Activated naive CD4-positive, alpha-beta T cell treated with anti-CD3 and anti-CD28 coated beads, Interleukin-2, amount 10 ng/mL, durations not matched to agents 7 days and 5 days (primary cell): Measurements from ENCODE around the gene MDFIC2.
"Not testable (repeated sequence)": the region's sequence is repeated elsewhere in the genome, so short reads cannot be mapped to it uniquely, and the experiment has no call there.

Experiments used
- CTCF ChIA-PET: fragments of 350-600 bp; sonication (Branson Sonifier 250); formaldehyde crosslinking; loops from one replicate; lab custom pipeline; 2021; ENCODE audit warnings: antibody characterized with exemption; lab: Charles Lee
- DNase-seq: peaks from one replicate; pipeline ENCODE4 v3.0.0-alpha.2; 2020
- H3K27ac Mint-ChIP-seq: one replicate; pipeline ENCODE4 v1.8.0; 2021; ENCODE audit warnings: mild to moderate bottlenecking, moderate library complexity, mixed read lengths
- H3K27me3 Mint-ChIP-seq: one replicate; pipeline ENCODE4 v1.8.0; 2021; ENCODE audit warnings: mild to moderate bottlenecking, mixed read lengths
- H3K36me3 Mint-ChIP-seq: one replicate; pipeline ENCODE4 v1.8.0; 2021; ENCODE audit warnings: mixed read lengths
- H3K4me1 Mint-ChIP-seq: one replicate; pipeline ENCODE4 v1.8.0; 2021; ENCODE audit warnings: mixed read lengths
- H3K4me3 Mint-ChIP-seq: one replicate; pipeline ENCODE4 v1.8.0; 2021; ENCODE audit warnings: mild to moderate bottlenecking, moderate library complexity, mixed read lengths
- H3K9me3 Mint-ChIP-seq: one replicate; pipeline ENCODE4 v1.8.0; 2021; ENCODE audit warnings: mixed read lengths

The MDFIC2 gene

GRCh38 chr3:70244422-70244821 lies 68.0 kb downstream of the MDFIC2 start:
- Mint-ChIP-seq H3K9me3 (no peaks in the 10 kb centered on the region), H3K4me3 (no peak overlapping the region), H3K27me3 (no peaks in the 10 kb centered on the region), H3K4me1 (no peaks in the 10 kb centered on the region), H3K36me3 (no peaks in the 10 kb centered on the region), H3K27ac (no peak overlapping the region)
- CTCF ChIA-PET = no interaction called here
- no peak for DNase-seq

GRCh38 chr3:70242297-70242882 lies 70.0 kb downstream of the MDFIC2 start:
- Mint-ChIP-seq H3K27ac (no peak overlapping the region), H3K27me3 (no peaks in the 10 kb centered on the region), H3K4me3 (no peak overlapping the region), H3K9me3 (no peaks in the 10 kb centered on the region), H3K4me1 (no peaks in the 10 kb centered on the region), H3K36me3 (no peaks in the 10 kb centered on the region)
- DNase-seq = no peak
- CTCF ChIA-PET = no interaction called here

GRCh38 chr3:70233812-70234211 lies 78.6 kb downstream of the MDFIC2 start:
- no peak for DNase-seq
- H3K36me3 Mint-ChIP-seq = no peaks in the 10 kb centered on the region
- H3K9me3 Mint-ChIP-seq = no peaks in the 10 kb centered on the region
- H3K4me3 Mint-ChIP-seq = no peak overlapping the region
- CTCF ChIA-PET = no interaction called here
- H3K27ac Mint-ChIP-seq = no peak overlapping the region
- H3K4me1 Mint-ChIP-seq = no peaks in the 10 kb centered on the region
- H3K27me3 Mint-ChIP-seq = no peaks in the 10 kb centered on the region

DNA sequence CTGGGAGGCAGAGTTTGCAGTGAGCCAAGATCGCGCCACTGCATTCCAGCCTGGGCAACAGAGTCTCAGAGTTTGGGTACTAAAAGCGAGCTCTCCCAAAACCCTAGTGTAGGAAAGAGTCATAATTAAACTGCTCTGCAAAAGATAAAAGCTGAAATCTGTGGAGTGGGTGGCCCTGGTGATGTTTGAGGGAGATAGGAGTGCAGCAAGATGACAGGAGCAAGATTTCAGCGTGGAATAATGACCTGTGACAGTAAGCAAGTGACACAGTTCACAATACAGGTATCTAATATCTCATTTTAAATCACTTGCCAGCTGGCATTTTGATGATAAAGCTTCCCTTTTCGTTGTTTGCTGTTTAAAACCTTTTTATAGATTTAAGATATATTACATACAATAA lies 79.3 kb downstream of the MDFIC2 start:
- Mint-ChIP-seq H3K27me3 (no peaks in the 10 kb centered on the region), H3K27ac (no peak overlapping the region), H3K4me3 (no peak overlapping the region), H3K4me1 (no peaks in the 10 kb centered on the region), H3K9me3 (no peaks in the 10 kb centered on the region), H3K36me3 (no peaks in the 10 kb centered on the region)
- no peak for DNase-seq
- CTCF ChIA-PET = no interaction called here

DNA sequence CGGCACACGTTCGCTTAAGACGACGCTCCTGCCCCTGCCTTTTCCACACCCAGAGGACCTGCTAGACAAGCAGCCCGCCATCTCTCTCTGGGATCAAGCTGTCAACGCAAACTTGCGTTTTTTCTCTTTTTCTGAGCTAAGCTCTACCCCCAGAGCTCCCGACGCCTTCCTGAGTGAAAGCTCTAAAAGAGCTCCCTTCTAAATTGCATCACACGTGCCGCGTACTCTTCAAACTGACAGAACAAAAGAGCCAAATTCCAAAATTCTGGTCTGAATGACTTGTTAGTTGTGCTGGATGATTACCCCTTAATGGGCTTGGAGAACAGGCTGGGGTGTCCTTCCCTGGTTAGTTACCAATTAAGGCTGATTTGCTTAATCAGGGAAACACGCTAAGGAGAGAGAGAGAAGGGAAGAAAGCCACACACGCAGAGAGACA lies 81.2 kb downstream of the MDFIC2 start:
- CTCF ChIA-PET = no interaction called here
- H3K36me3 Mint-ChIP-seq = no peaks in the 10 kb centered on the region

DNA sequence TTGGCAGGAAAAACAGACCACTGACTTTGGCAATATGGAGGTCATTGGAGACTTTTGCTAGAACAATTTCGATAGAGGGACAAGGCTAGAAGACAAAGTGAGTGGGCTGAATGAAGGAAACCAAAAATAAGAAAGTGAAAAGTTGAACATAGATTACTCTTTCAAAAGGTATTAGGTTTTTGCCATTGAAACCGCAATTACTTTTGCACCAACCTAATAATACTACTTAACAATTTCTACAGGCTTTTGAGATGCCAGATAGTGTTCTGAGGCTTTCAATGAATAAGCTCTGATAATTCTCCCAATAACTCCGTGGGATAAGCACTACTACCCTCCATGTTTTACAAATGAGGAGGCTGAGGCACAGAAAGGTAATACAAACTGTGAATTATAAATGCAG lies 85.0 kb downstream of the MDFIC2 start:
- Mint-ChIP-seq H3K27me3 (no peaks in the 10 kb centered on the region), H3K36me3 (no peaks in the 10 kb centered on the region), H3K9me3 (no peaks in the 10 kb centered on the region), H3K27ac (no peak overlapping the region), H3K4me3 (no peak overlapping the region), H3K4me1 (no peaks in the 10 kb centered on the region)
- DNase-seq = no peak
- CTCF ChIA-PET = interaction anchor here (0.6 kb wide), 1 partner anchor 1924 kb away, joined by 4 read pairs; no protein-coding TSS in a partner anchor

More for the DNA sequence above, 81.2 kb downstream of the MDFIC2 start:
- H3K4me1 Mint-ChIP-seq = no peaks in the 10 kb centered on the region
- H3K4me3 Mint-ChIP-seq = no peak overlapping the region
- no peak overlapping the region for H3K27ac Mint-ChIP-seq
- DNase-seq = no peak
- H3K9me3 Mint-ChIP-seq = no peaks in the 10 kb centered on the region
- no peaks in the 10 kb centered on the region for H3K27me3 Mint-ChIP-seq

DNA sequence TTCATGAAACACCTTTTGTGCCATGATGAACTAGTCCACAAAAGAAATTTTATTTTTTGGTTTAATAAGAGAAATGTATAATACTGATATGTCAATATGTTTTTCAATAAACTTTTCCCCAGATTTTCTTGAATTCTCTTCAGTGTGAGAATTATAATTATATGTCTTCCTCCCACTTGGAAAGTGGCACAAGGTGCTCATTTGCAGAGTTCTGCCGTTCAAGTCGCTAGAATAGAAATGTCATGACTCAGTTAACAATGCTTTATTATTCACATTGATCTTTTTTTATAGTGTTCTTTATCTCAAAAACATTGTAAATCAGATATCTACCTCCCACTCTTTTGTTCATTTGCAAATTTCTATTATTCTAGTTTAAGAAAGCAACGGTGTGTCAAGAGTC lies 87.3 kb downstream of the MDFIC2 start:
- Mint-ChIP-seq H3K4me1 (no peaks in the 10 kb centered on the region), H3K27ac (no peak overlapping the region)

DNA sequence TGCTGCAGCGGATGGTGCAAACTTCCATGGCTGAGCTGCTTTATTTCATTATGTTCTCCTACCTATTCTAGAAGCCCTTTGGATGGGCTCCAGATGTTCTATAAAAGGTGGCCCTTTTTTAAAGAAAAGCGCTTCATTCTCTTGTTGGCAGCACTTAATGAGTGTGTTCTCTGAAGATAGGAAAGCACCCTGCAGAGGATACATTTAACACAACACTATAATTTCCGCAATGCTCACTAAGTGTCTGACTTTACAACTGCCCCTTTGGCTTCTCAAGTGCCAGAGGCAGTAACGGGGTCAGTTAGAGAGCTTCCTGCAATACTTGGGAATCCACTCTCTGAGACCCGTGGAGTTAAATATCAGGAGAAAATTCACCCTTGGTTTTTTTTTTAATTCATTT lies 88.1 kb downstream of the MDFIC2 start:
- no peak overlapping the region for H3K27ac Mint-ChIP-seq
- H3K4me1 Mint-ChIP-seq = no peaks in the 10 kb centered on the region
- no peak for DNase-seq
- H3K4me3 Mint-ChIP-seq = no peak overlapping the region
- H3K9me3 Mint-ChIP-seq = no peaks in the 10 kb centered on the region
- H3K27me3 Mint-ChIP-seq = no peaks in the 10 kb centered on the region
- CTCF ChIA-PET = no interaction called here
- no peaks in the 10 kb centered on the region for H3K36me3 Mint-ChIP-seq

More for the DNA sequence above, 87.3 kb downstream of the MDFIC2 start:
- H3K9me3 Mint-ChIP-seq = no peaks in the 10 kb centered on the region
- no peaks in the 10 kb centered on the region for H3K27me3 Mint-ChIP-seq
- CTCF ChIA-PET = no interaction called here
- DNase-seq = no peak
- no peak overlapping the region for H3K4me3 Mint-ChIP-seq
- H3K36me3 Mint-ChIP-seq = no peaks in the 10 kb centered on the region

- H3K27ac Mint-ChIP-seq = no peak overlapping the region
- H3K27me3 Mint-ChIP-seq = no peaks in the 10 kb centered on the region
- H3K36me3 Mint-ChIP-seq = no peaks in the 10 kb centered on the region
- H3K4me3 Mint-ChIP-seq = no peak overlapping the region
- no peak for DNase-seq
- CTCF ChIA-PET = no interaction called here
- H3K9me3 Mint-ChIP-seq = no peaks in the 10 kb centered on the region
- no peaks in the 10 kb centered on the region for H3K4me1 Mint-ChIP-seq
These were observed 94.0 kb downstream of the MDFIC2 start for GRCh38 chr3:70218471-70218870.

DNA sequence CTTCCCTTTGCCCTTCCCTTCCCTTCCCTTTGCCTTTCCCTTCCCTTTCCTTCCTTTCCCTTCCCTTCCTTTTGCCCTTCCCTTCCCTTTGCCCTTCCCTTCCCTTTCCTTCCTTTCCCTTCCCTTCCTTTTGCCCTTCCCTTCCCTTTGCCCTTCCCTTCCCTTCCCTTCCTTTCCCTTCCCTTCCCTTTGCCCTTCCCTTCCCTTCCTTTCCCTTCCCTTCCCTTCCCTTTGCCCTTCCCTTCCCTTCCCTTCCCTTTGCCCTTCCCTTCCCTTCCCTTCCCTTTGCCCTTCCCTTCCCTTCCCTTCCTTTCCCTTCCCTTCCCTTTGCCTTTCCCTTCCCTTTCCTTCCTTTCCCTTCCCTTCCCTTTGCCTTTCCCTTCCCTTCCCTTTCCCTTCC lies 101.2 kb downstream of the MDFIC2 start:
- H3K27ac Mint-ChIP-seq, H3K36me3 Mint-ChIP-seq, DNase-seq, CTCF ChIA-PET, H3K9me3 Mint-ChIP-seq, H3K4me1 Mint-ChIP-seq, H3K27me3 Mint-ChIP-seq, H3K4me3 Mint-ChIP-seq: not testable (repeated sequence)

- Mint-ChIP-seq H3K4me1 (no peaks in the 10 kb centered on the region), H3K9me3 (no peaks in the 10 kb centered on the region), H3K27ac (no peak overlapping the region), H3K27me3 (no peaks in the 10 kb centered on the region), H3K4me3 (no peak overlapping the region), H3K36me3 (no peaks in the 10 kb centered on the region)
- DNase-seq = no peak
- CTCF ChIA-PET = no interaction called here
These were observed 110.5 kb downstream of the MDFIC2 start for GRCh38 chr3:70201975-70202374.

DNA sequence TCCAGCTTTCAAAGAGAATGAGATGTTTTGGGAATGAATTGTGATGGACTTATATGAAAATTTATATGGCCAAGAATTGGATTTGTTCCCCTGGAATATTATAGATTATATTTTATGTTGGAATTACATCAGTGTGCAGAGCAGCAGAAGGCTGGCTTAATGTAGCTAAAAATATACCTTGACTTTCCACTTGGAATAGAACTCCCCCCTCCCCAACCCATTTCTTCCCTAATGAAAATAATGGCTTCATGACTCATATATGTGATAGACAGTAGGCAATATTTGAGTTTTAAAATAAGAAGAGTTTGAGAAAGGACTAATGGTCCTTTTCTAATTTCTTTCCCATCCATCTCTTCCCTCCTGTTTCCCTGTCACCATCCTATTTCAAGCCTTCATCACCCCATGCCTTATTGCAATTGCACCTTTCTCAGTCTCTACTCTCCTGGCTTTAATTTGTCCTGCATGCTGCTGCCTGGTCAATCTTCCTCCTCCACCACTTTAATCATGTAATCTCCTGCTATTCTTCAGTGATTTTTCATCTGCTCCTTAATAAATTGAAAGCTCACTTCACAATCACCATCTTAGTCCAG lies 122.5 kb downstream of the MDFIC2 start:
- CTCF ChIA-PET = no interaction called here
- no peak overlapping the region for H3K4me3 Mint-ChIP-seq

GRCh38 chr3:70186221-70186620 lies 126.2 kb downstream of the MDFIC2 start:
- Mint-ChIP-seq H3K36me3 (no peaks in the 10 kb centered on the region), H3K4me1 (no peaks in the 10 kb centered on the region), H3K27ac (no peak overlapping the region), H3K4me3 (no peak overlapping the region), H3K27me3 (peaks cover 3% of the 10 kb centered on the region), H3K9me3 (no peaks in the 10 kb centered on the region)
- DNase-seq = no peak
- CTCF ChIA-PET = no interaction called here

More for the DNA sequence above, 122.5 kb downstream of the MDFIC2 start:
- Mint-ChIP-seq H3K27ac (no peak overlapping the region), H3K4me1 (no peaks in the 10 kb centered on the region), H3K27me3 (no peaks in the 10 kb centered on the region), H3K9me3 (no peaks in the 10 kb centered on the region), H3K36me3 (no peaks in the 10 kb centered on the region)
- DNase-seq = no peak

DNA sequence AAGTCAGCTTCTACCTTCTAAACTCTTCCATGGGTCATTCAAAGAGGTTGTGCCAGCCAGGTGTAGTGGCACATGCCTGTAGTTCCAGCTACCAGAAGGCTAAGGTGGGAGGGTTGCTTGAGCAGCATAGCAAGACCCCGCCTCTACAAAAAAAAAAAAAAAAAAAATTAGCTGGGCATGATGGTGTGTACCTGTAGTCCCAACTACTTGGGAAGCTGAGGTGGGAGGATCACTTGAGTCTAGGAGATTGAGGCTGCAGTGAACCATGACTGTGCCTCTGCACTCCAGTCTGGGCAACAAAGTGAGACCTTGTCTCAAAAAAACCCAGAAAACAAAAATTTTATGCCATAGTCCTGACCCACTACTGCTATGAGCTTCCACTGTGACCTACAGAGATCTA lies 126.8 kb downstream of the MDFIC2 start:
- no peak for DNase-seq
- Mint-ChIP-seq H3K9me3 (no peaks in the 10 kb centered on the region), H3K36me3 (no peaks in the 10 kb centered on the region), H3K27ac (no peak overlapping the region), H3K27me3 (peaks cover 3% of the 10 kb centered on the region), H3K4me3 (no peak overlapping the region), H3K4me1 (no peaks in the 10 kb centered on the region)
- CTCF ChIA-PET = no interaction called here

DNA sequence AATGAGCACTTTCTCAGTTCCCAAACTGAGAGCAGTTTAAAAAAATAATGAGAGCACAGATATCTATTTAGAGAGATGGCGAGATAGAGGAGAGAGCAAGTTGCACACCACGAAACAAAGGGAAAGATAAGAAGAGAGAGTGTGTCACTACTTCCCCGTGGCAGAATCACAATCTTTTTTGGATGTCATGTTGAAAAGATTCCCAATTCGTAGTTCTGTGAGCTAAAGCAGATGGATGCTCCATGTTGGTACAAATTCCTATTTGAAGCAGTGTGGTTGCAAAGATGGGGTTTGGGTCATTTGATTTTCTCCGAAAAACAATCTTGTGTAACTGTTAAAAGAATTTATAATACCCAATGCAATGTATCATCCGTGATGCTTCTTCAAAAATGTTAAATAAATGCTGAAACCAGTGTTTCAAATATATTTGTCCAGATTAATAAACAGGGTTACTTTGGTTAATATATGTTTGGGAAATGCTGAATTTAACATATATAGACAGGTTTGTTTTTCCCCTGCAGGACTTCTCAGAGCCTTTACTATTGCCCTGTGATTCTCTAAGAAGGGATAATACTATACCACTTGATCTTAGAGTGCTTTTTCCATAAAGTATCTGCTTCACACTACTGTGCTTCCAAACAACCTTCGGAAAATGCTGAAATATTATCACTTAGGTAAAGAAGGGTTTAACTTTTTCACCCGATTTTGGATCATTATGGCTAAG lies 128.5 kb downstream of the MDFIC2 start:
- CTCF ChIA-PET = no interaction called here

More for the DNA sequence above, 128.5 kb downstream of the MDFIC2 start:
- Mint-ChIP-seq H3K27ac (no peak overlapping the region), H3K36me3 (no peaks in the 10 kb centered on the region), H3K4me1 (no peaks in the 10 kb centered on the region), H3K27me3 (peaks cover 3% of the 10 kb centered on the region), H3K4me3 (no peak overlapping the region), H3K9me3 (no peaks in the 10 kb centered on the region)
- DNase-seq = no peak
